ENCODE data around the gene MIS18A. TPM values are rescaled to one million over a fixed set of nuclear protein-coding genes. Genes with fewer than 3 reads are reported as not detected.
"Not testable (repeated sequence)": the region's sequence is repeated elsewhere in the genome, so short reads cannot be mapped to it uniquely, and the experiment has no call there.

MIS18A gene
- total RNA-seq, 4 donors from 2014 or later = 4.3 to 13.7 (median 8.9) TPM

- TF ChIP-seq POLR2A (IDR thresholded peaks at IDR 0.05) = no peak
- no peak for TF ChIP-seq CTCF (IDR thresholded peaks at IDR 0.05)
- H3K9me3 ChIP-seq = no peaks in the 10 kb centered on the region
- H3K36me3 ChIP-seq = peaks cover 0 to 33% (median 0%) of the 10 kb centered on the region in 3 donors
- no peak overlapping the region for H3K4me3 ChIP-seq
- H3K4me1 ChIP-seq = peaks cover 15 to 29% (median 18%) of the 10 kb centered on the region in 3 donors
- no peaks in the 10 kb centered on the region for H3K27me3 ChIP-seq
- intact Hi-C loops (cut with DNase I) = no loop called here
- DNase-seq = no peak
- 92 to 96% methylated on average over 4 of the region's 4 CpGs for WGBS, 2 donors
- H3K27ac ChIP-seq = no peak overlapping the region
These were observed 2.2 kb downstream of the MIS18A start for GRCh38 chr21:32276671-32277070.

DNA sequence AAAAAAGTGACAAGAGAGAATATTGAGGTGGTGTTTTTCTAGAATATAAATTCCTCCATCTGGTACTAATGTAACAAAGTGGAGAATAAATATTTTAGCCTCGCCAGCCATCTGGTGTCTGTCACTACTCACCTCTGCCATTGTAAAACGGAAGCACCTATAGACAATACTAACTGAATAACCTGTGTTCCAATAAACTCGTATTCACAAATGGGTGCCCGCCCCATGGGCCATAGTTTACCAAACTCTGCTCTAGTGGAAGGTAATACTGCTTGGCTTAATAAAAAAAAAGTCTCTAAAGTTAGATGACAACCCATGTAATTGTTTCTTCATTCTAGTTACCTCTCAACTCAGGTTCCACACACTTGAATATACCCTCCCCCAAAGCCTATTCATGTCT lies 8.1 kb downstream of the MIS18A start:
- Histone ChIP-seq H3K27ac (no peak overlapping the region), H3K4me1 (no peaks in the 10 kb centered on the region), H3K9me3 (no peaks in the 10 kb centered on the region), H3K36me3 (peaks cover 0 to 86% (median 4%) of the 10 kb centered on the region in 3 donors), H3K4me3 (no peak overlapping the region), H3K27me3 (no peaks in the 10 kb centered on the region)
- intact Hi-C loops (cut with DNase I) = no loop called here
- DNase-seq = no peak
- WGBS, 2 donors = 74 to 82% methylated on average over 4 of the region's 4 CpGs
- TF ChIP-seq CTCF (IDR thresholded peaks at IDR 0.05) (no peak), POLR2A (IDR thresholded peaks at IDR 0.05) (no peak)

DNA sequence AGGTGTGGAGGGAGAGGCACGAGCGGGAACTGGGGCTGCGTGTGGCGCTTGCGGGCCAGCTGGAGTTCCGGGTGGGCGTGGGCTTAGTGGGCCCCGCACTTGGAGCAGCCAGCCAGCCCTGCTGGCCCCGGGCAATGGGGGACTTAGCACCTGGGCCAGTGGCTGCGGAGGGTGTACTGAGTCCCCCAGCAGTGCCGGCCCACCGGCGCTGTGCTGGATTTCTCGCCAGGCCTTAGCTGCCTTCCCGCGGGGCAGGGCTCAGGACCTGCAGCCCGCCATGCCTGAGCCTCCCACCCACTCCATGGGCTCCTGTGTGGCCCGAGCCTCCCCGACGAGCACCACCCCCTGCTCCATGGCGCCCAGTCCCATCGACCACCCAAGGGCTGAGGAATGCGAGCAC lies 13.5 kb downstream of the MIS18A start:
- H3K4me1 ChIP-seq; DNase-seq; H3K9me3 ChIP-seq; H3K27me3 ChIP-seq; H3K27ac ChIP-seq; H3K4me3 ChIP-seq; intact Hi-C loops (cut with DNase I): not testable (repeated sequence)
- WGBS, 2 donors = 100% methylated on average over 4 of the region's 23 CpGs; no CpG with 5 or more reads in 1 of the 2 donors
- H3K36me3 ChIP-seq = peaks cover 0 to 39% (median 4%) of the 10 kb centered on the region in 3 donors

- Histone ChIP-seq H3K9me3 (no peaks in the 10 kb centered on the region), H3K36me3 (peaks cover 0 to 7% (median 0%) of the 10 kb centered on the region in 3 donors), H3K27ac (no peak overlapping the region), H3K27me3 (no peaks in the 10 kb centered on the region), H3K4me1 (peaks cover 0 to 16% (median 4%) of the 10 kb centered on the region in 3 donors), H3K4me3 (no peak overlapping the region)
- 88 to 93% methylated on average over 5 of the region's 5 CpGs for WGBS, 2 donors
- DNase-seq = no peak
- intact Hi-C loops (cut with DNase I) = no loop called here
- no peak for TF ChIP-seq CTCF (IDR thresholded peaks at IDR 0.05)
These were observed 16.9 kb downstream of the MIS18A start for GRCh38 chr21:32261929-32262328.

DNA sequence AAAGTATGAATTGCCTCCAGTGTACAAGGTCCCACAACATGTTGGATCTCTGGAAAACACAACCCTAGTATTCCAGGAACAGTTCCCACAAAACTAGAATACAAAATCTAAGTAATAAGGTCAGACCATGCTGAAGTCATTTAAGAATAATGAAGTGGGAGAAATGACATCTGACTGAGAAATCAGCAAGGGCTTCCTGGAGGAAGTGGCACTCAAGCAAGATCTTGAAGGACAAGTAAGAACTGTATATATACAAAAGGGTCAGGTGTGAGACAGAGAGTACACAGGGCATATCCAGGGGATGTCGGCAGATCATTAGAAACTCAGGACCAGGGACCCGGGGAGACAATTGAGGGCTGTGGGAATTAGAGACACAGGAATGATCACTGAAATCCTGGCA lies 18.7 kb downstream of the MIS18A start:
- no peak for DNase-seq
- H3K9me3 ChIP-seq = no peaks in the 10 kb centered on the region
- H3K27ac ChIP-seq = no peak overlapping the region
- H3K4me1 ChIP-seq = peaks cover 0 to 25% (median 4%) of the 10 kb centered on the region in 3 donors
- no peak overlapping the region for H3K4me3 ChIP-seq
- WGBS, 2 donors = 78 to 92% methylated on average over 2 of the region's 2 CpGs
- intact Hi-C loops (cut with DNase I) = no loop called here
- TF ChIP-seq POLR2A (IDR thresholded peaks at IDR 0.05) (no peak), CTCF (IDR thresholded peaks at IDR 0.05) (no peak)
- H3K36me3 ChIP-seq = no peaks in the 10 kb centered on the region
- H3K27me3 ChIP-seq = no peaks in the 10 kb centered on the region

DNA sequence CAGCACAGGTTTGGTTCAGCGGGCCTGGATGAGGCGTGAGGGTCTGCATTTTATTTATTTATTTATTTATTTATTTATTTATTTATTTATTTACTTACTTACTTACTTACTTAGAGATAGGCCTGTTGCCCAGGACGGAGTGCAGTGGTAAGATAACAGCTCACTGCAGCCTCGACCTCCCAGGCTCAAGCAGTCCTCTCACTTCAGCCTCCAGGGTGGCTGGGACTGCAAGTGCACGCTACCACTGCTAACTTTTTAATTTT lies 20.1 kb downstream of the MIS18A start:
- H3K4me3 ChIP-seq, H3K27ac ChIP-seq, DNase-seq, H3K27me3 ChIP-seq, H3K36me3 ChIP-seq, H3K9me3 ChIP-seq: not testable (repeated sequence)
- H3K4me1 ChIP-seq = peaks cover 0 to 25% (median 4%) of the 10 kb centered on the region in 3 donors
- intact Hi-C loops (cut with DNase I) = loop anchor here (5.0 kb wide), 1 partner anchor 391 kb away; no protein-coding TSS in a partner anchor
- WGBS, 2 donors = 80 to 89% methylated on average over 5 of the region's 5 CpGs
